Measurements from ENCODE around the gene ARF6.
"Not testable (repeated sequence)": the region's sequence is repeated elsewhere in the genome, so short reads cannot be mapped to it uniquely, and the experiment has no call there.

The ARF6 gene

DNA sequence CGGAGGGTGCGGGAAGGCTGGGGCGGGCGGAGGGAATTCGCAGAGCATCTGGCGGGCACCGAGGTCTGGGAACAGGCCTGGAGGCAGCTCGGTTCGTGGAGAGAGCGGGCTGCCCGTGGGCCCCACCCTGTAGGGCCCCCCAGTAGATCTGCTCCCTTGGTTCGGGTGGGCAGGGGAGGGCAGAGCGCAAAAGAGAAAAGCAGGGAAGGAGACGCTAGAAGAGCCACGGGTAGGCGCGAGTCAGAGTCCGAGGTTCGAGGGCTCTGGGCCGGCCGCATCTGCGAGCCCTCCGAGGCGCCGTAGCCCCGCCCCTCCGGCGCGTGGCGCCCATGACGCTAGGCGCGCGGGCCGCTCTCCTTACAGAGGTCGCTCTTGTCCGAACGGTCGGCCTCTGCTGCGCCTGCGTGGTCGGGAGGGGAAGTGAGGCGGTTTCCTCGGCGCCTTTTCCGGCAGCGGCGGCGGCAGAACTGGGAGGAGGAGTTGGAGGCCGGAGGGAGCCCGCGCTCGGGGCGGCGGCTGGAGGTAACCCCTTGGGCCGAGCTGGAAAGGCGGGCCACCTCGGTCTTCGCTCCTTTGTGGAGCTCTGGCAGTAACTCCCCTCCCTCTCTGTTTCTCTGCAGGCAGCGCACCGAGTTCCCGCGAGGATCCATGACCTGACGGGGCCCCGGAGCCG lies at the start of gene ARF6:
ARF6 (plus strand) TSS at position 447 of the 673 bp plus-strand sequence. CDS start 655 bp downstream, outside the sequence.
- DNase-seq: peak; percentile 99

DNA sequence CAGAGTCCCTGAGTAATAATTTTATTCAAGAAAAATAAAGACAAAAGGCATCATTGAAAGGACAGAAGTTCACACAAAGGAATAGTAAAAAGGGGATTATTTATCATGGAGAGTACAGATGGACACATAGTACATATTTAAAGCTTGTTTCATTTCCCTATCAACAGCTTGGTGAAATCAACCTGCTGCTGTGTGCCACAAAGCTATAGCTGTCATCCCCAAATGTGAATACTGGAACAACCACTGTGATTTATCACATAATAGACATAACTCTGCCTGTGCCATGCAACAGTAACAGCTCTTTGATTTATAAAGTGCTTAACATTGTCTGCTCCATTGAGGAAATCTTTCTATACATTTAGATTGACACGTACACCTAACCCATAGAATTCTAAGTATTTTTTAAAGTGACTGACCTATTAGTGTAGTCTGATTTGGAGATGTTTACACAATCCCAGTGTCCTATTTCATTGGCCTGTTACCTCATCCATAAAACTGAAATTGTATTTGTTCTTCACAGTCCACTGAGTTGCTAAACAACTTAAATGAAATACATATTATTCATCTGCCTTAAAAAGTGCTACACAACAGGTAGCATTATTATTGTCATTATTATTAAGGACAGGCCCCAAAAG lies 43.6 kb upstream of the ARF6 start:
- no peak for DNase-seq

DNA sequence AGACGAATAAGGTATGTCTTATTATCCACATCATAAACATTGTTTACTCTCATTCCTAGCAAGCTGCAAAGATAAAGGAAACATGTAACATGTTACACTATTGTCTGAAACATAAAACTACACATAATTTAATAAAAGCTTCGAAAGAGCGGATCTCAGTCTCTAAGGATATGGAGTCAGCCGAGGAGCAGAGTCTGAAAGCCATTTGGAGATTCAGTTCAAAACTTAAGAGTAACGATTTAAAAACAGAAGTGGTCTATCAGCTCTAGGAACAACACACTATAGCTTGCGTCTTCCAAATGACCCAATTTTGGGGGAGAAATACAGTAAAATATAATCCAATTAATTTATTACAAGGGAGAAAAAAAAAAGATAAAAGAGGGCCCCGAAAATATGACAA lies 41.1 kb upstream of the ARF6 start:
- DNase-seq: no peak

DNA sequence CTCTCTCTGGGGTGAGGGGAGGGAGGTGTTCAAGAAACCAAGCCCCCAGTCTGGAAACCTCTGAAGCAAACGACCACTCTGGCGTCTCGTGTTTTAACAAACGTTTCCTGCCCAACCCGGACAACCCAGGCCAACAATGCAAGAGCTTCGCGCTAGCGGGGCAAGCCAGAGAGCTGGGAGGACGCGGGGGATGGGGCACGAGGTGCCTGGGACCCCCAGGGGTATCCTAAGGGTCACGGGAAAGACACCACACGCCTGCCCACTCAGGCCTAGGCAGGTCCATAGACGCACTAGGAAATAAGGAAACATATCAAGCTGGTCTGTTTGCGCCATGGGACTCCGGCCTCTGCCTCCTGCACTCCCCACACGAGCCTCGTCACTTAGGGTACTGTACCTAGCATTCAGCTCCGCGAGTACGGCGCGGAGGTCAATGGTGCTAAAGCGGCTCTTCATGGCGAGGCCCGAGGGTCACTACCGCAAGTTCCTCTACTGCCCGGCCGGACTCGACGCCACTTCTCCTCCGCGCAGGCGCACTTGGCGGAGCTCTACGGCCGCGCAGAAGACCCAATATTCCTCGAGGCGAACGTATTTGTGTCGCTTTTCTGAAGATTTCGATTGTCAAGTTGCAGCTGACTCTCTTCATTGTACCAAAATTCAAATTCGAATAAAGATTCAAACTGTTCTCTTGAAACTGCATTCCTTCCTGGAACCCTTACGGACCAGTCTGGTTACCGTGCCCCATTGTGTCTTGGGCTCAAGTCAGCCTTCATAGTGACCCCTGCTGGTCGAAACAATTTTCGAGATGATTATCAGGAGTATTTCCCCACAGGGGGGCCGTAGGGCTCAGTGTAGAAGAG lies 40.4 kb upstream of the ARF6 start, which contains the start of gene NEMF:
NEMF (minus strand) TSS at position 488 of the 857 bp plus-strand sequence; CDS start at position 453, 35 bp downstream.
- DNase-seq: peak; percentile 93

DNA sequence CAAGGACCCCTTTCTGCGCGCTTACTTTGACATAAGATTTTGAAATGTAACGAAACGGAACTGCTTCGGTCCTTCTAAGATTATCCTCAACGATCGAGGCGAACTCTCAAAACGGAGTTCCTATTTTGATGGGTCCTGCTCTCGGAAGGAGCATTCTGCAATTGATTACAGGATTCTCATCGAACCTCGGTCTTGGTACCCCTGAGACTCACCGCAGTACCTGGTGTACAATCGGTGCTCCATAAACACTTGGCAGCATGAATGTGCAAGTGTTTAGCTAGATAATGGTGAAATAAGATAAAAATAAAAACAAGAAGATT lies 39.8 kb upstream of the ARF6 start:
- DNase-seq: no peak

DNA sequence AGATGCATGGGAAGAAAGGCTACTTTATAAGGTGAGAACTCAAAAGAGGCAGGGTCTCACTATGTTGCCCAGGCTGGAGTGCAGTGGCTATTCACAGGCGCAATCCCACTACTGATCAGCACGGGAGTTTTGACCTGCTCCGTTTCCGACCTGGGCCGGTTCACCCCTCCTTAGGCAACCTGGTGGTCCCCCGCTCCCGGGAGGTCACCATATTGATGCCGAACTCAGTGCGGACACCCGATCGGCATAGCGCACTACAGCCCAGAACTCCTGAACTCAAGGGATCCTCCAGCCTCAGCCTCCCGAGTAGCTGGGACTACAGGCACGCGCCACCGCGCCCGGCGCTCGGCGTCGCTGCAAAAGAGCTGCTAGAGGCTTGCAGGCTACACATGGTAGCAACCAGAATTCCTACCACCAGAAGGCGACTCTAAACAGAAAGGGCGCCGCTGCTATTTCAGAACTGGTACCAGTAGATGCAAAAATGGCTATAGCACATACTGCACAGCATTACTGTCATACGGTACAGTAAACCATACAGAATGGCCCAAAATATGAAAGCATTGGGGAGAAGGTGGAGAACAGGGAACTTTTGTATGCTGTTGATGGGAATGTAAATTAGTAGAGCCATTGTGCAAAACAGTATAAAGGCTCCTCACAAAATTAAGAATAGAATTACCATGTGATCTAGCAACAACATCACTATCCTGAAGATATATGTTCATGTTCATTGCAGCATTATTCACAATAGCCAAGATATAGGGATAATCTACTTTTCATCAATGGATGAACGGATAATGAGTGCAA lies 39.1 kb upstream of the ARF6 start:
- peak; percentile 69 for DNase-seq

DNA sequence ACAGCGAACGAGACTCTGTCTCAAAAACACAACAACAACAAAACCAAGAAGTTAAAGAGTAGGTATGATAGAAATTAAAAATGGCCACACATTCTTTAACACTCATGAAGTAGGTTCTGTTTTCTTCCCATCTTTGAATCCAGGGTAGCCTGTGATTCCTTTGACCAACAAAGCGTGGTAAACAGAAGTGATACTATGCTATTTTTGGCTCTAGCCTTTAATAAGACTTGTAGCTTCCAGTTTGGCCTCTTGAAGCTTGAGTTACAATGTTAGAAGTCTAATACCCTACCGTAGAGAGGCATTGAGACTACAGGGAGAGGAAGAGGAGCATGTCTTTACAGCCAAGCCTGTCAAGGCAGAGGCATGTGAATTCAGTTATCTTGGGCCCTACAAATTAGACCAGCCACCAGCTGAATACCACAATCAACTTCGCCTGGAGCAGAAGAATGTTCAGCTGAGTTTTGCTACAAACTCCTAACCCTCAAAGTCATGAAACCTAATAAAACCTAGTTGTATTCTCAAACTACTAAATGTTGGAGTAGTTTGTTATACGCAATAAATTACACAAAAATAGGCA lies 35.4 kb upstream of the ARF6 start:
- no peak for DNase-seq

DNA sequence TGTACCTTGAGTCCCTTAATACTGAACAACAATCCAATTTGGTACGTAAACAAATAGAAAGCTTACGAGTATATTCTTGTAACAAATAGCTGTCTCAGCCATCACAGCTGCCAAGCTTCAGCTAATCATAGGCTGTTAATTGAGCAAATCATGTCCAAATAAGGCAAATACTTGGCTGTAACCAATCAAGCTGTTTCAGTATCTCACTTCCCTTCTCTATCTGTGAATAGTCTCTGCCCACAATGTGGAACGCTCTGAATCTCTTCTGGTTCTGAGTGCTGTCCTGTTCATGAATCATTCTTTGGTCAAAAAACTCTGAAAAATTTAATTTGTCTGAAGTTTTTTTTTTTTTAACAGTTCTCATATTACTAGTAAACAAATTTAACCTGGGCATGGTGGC lies 34.5 kb upstream of the ARF6 start:
- no peak for DNase-seq

DNA sequence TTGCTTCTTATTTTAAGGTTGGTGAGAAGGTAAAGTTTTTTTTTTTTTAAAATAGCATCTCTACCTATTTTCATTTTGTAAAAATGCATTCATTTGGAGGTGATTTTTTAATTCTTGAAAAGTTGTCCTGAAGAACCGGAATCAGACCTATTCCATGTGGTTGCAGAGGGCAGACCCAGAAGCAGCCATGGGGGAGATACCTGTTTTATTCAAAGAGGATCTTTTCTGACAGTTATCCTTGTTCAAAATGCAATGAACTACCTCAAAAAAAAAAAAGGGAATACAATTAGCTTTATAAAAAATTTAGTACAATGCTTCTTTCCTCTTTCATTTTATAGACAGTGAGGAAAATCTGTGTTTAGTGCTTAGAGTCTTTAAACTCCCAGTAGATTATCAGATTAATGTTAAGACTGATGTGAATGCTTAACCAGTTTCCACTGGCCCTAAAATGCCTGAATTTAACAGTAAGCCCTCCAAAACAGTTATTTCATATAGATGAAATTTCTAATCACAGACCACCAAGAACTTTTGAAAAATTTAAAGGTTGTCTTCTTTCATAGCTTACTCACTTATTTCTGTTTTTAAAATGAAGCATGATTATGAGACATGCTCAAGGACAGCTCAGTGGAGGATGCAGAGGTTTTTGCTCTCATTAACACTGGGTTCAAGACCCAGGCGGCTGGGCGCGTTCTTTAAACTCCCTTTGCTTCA lies 31.7 kb upstream of the ARF6 start:
- DNase-seq: no peak

DNA sequence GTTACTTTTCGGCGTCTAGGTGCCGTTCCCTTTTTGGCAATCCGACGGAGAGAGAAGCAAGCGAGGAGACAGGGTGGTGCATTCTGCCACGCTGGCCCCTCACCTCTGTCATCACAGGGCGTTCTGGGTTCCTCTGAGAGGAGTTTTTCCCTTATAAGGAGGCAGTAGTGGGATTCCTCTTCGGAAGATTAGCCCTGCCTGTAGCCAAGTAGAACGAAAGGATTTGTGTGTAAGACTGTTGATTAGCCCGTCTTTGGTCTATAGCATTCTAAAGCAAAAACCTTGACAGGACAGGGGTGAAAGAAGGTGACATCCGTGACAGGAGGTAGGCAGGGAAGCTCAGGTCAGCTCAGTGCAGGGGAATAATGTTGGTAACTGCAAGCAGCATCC lies 31.2 kb upstream of the ARF6 start:
- DNase-seq: peak; percentile 84

DNA sequence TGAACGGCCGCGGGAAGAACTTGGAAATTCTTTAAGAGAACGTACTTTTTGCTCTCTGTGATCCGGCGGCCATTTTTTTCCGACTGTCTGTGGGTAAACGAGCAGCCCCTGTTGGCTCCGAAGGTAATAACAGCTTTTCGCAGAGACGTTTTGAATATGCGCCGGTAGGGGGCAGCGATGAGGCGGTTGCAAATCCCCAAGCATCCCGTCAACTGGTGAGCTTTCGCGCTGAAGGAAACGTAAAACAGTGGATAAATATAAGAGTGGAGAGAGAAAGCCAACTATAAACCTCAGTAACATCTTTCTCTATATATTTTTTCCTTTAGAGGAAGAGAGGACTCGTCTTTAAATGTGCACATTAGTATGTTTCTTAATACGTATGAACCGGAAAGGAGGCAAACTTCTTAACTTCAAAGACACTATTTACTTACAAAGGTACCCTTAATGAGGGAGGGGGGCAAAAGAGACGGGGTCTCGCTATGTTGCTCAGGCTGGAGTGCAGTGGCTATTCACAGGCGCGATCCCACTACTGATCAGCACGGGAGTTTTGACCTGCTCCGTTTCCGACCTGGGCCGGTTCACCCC lies 30.7 kb upstream of the ARF6 start:
- DNase-seq: peak; percentile 93

DNA sequence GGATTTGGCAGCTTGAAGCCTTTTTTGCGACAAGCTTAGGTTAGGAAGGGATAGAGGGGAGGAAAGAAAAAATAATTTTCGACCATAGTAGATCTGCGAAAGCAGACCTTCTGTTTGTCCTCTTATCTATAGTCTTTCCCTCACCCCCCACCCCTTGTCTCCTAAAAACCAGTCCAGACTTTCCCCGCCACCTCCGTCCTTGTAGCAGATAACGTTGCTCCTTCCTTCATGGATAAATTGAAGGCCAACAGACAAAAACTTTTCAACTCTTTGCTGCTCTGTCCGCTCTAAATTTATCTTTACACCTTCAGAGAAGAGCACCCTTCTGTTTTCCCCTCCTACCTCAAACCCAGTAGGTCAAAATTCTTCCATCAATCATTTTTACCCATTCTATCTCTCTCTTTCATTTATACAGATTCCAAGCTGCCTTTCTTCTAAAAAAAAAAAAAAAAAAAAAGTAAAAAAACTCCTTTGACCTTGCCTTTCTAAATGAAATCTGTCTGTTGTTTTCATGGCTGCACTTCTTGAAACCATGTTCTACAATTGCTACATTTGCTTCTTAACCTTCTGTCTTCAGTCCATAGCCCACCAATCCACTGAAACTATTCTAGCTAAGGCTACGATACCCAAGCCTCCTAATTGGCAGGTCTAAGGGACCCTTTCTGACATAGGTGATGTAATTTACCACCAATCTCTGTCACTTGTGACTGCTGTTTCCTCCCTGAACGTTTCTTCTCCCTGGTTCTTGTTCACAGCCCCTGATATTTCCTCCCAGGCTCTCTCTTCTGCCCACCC lies 29.2 kb upstream of the ARF6 start:
- no peak for DNase-seq

DNA sequence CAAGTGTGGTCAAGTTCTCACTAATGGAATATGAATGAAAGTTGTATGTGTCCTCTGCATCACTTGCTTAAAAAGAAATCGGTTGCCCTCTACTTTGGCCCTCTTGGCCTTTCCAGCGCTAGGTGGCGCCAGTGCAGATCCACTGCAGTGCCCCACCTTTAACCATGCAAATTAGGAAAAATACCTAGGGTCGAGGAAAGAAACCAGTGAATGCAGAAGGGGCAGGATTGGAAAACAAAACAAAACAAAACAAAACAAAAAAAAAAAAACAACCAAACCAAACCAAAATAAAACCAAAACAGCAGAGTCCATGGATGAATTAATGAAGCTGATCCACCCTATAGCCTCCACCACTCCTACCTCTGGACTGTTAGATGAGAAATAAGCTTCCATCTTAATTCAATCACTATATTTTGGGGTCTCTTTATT lies 27.4 kb upstream of the ARF6 start:
- peak; percentile 63 for DNase-seq

DNA sequence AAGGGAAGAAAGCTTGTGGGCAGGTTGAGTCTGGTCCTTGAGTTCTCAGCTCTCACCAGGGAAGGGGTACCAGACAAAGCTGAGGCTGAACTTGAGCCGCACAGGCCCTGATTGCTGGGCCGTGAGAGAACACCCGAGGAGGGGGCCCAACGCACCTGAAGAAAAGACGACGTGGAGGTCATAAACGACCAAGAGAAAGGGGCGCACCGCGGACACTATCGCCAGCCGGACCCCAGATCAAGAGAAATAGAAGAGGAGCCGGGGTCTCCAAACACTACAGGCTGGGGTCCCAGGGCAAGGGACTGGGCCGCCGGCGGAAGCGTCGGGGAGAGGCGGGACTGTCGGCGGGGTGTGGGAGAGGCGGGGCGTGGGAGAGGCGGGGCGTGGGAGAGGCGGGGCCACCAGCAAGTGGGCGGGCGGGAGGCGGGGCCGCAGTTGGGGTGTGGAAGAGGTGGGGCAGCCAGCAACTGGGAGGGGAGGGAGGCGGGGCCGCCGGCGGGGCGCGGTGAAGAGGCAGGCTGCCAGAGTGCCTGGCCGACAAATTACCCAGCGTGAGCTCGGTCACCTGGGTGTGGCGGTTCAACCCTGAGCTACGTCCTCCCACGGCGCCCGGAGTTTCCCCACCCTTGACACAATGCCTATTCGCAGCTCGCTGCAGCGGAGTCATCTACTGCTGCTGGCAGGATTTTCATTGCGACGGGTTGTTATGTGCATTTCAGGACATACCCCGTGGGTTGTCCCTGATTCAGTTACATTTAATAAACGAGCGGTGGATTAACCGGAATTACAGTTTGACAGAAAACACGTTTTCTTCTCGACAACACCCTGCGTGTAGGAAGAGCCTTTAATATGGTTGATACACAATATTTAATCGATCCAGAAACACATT lies 24.8 kb upstream of the ARF6 start:
- DNase-seq: peak; percentile 97

DNA sequence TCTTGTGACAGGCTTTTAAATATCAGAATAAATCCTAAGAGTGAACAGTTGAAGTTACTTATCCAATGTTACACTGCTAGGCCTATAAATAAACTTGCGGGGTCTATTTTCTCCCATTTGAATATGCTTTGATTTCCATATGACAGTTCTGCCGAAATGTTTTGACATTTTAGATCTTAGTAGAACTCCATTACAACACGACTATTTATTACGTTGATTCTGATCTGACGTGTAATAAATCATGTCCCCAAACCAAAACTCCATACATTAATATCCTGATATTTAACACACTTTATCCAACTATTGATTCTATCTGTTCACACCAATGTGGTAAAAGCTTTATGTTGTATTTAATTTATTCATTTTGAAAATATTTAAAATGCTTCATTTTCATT lies 24.2 kb upstream of the ARF6 start:
- DNase-seq: no peak

DNA sequence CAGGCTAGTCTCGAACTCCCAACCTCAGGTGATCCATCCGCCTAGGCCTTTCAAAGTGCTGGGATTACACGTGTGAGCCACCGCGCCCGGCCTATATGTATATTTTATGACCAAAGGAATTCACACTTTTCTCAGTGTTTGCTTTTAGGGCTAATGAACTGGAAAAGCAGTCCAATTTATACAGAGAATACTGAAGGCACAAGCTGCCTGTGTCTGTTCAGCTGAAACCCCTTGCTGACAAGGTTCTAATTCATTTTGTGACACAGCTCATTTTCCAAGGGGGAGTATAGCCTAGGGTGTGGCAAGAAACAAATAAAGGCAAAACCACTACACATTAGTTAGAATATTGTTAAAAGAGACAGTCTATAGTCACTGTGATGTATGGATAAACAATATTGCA lies 22.0 kb upstream of the ARF6 start:
- no peak for DNase-seq

DNA sequence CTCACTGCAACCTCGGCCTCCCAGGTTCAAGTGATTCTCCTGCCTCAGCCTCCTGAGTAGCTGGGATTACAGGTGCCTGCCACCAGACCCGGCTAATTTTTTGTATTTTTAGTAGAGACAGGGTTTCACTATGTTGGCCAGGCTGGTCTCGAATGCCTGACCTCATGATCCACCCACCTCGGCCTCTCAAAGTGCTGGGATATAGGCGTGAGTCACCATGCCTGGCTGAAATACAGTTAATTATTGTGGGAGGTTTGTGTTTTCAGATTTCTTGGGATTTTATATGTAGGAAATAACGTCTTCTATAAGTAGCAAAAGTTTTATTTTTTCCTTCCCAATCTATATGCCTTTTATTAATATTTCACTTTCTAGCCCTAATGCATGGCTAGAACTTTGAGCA lies 19.3 kb upstream of the ARF6 start:
- not testable (repeated sequence) for DNase-seq

DNA sequence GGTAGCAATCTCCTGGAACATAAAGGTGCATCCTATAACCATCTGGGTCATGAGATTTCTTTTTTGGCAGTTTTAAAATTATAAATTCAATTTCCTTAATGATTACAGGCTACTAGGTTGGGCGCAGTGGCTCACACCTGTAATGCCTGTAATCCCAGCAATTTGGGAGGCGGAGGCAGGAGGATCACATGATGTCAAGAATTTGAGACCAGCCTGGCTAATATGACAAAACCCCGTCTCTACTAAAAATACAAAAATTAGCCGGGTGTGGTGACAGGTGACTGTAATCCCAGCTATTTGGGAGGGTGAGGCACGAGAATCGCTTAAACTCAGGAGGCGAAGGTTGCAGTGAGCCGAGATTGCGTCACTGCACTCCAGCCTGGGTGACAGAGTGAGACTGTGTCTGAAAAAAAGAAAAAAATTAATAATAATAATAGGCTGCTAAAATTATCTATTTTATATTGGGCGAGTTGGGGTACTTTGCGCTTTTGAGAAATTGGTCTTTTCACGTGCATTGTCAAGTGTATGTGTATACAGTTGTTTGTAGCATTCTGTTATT lies 17.2 kb upstream of the ARF6 start:
- no peak for DNase-seq

DNA sequence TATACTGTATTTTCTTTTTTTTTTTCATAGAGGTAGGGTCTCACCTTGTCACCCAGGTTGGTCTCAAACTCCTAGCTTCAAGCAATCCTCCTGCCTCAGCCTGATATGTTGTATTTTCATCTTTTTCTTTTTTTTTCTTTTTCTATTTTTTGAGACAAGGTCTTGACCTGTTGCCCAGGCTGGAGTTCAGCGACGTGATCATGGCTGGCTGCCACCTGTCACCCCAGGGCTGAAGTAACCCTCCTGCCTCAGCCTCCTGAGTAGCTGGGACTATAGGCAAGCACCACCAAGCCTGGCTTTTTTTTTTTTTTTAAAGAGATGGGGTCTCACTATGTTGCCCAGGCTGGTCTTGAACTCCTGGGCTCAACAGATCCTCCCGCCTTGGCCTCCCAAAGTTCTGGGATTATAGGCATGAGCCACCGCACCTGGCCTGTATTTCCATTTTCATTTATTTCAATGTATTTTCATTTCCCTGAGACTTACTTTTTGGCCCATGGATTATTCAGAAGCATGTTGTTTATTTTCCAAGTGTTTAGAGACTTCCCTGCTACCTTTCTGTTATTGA lies 16.2 kb upstream of the ARF6 start:
- no peak for DNase-seq
